ENCODE data around the gene FEZ2. TPM values are rescaled to one million over a fixed set of nuclear protein-coding genes. Genes with fewer than 3 reads are reported as not detected.

The FEZ2 gene
- total and polyA plus RNA-seq, 2 experiments from 2014 or later = 28.0 to 32.9 TPM

- Histone ChIP-seq H3K9me2 (ENCODE audit: insufficient read depth) (no peaks in the 10 kb centered on the region), H3K27me3 (ENCODE audit: insufficient read depth) (no peaks in the 10 kb centered on the region), H3F3A (replicated peaks; ENCODE audit: low read depth) (no peaks in the 10 kb centered on the region), H4K20me1 (replicated peaks; ENCODE audit: insufficient read depth) (no peaks in the 10 kb centered on the region), H3K79me2 (replicated peaks; ENCODE audit: insufficient read depth) (peaks cover 17% of the 10 kb centered on the region; the same call in 1 of the 2 replicates), H2AFZ (no peak overlapping the region), H3K4me3 (no peak overlapping the region), H3K27ac (ENCODE audit: low read depth) (peak overlapping the region; percentile 56; the same call in 1 of the 2 replicates), H3K4me2 (peak overlapping the region; percentile 22), H3K36me3 (ENCODE audit: insufficient read depth) (no peaks in the 10 kb centered on the region), H3K4me1 (ENCODE audit: insufficient read depth) (peaks cover 51% of the 10 kb centered on the region)
- no peak for TF ChIP-seq STAT1 (IDR thresholded peaks at IDR 0.05; ENCODE audit: unreplicated experiment)
- ATAC-seq (peak; percentile 42), DNase-seq (ENCODE audit: low spot score) (peak; percentile 24)
- H3K4me3 Mint-ChIP-seq = no peak overlapping the region
- peaks cover 16% of the 10 kb centered on the region; the same call in 2 of the 3 replicates for H3K36me3 Mint-ChIP-seq (ENCODE audit: low read depth)
- peaks cover 61% of the 10 kb centered on the region for H3K4me1 Mint-ChIP-seq
- H3K9me3 Mint-ChIP-seq = no peaks in the 10 kb centered on the region; the same call in 2 of the 3 replicates
- peaks cover 4% of the 10 kb centered on the region for H3K27me3 Mint-ChIP-seq (ENCODE audit: insufficient read depth, low read depth, poor library complexity)
- H3K27ac Mint-ChIP-seq = 0 out of 2 replicates have a peak overlapping the region, but pooled peaks have one; percentile 44
Measured at GRCh38 chr2:36568516-36569246, 29.3 kb downstream of the FEZ2 start.

- Histone ChIP-seq H3K9me2 (ENCODE audit: insufficient read depth) (no peaks in the 10 kb centered on the region), H3K4me3 (no peak overlapping the region), H3K4me2 (no peak overlapping the region), H3K27ac (ENCODE audit: low read depth) (no peak overlapping the region), H2AFZ (no peak overlapping the region), H4K20me1 (replicated peaks; ENCODE audit: insufficient read depth) (no peaks in the 10 kb centered on the region), H3K79me2 (replicated peaks; ENCODE audit: insufficient read depth) (peaks cover 17% of the 10 kb centered on the region; the same call in 1 of the 2 replicates), H3K27me3 (ENCODE audit: insufficient read depth) (no peaks in the 10 kb centered on the region), H3K4me1 (ENCODE audit: insufficient read depth) (peaks cover 43% of the 10 kb centered on the region), H3F3A (replicated peaks; ENCODE audit: low read depth) (no peaks in the 10 kb centered on the region), H3K36me3 (ENCODE audit: insufficient read depth) (no peaks in the 10 kb centered on the region)
- ATAC-seq = no peak
- DNase-seq (ENCODE audit: low spot score) = no peak
- H3K27me3 Mint-ChIP-seq (ENCODE audit: insufficient read depth, low read depth, poor library complexity) = peaks cover 4% of the 10 kb centered on the region
- peaks cover 61% of the 10 kb centered on the region for H3K4me1 Mint-ChIP-seq
- peaks cover 16% of the 10 kb centered on the region; the same call in 2 of the 3 replicates for H3K36me3 Mint-ChIP-seq (ENCODE audit: low read depth)
- peak overlapping the region; percentile 60; the same call in 1 of the 2 replicates for H3K27ac Mint-ChIP-seq
- H3K4me3 Mint-ChIP-seq = no peak overlapping the region
- no peaks in the 10 kb centered on the region; the same call in 2 of the 3 replicates for H3K9me3 Mint-ChIP-seq
- TF ChIP-seq EZH2 (IDR thresholded peaks at IDR 0.05; ENCODE audit: low read depth, unreplicated experiment) (no peak), EZH2phosphoT487 (IDR thresholded peaks at IDR 0.05; ENCODE audit: unreplicated experiment) (no peak), STAT1 (IDR thresholded peaks at IDR 0.05; ENCODE audit: unreplicated experiment) (no peak), ZNF331 (CRISPR knock-in tag; IDR thresholded peaks at IDR 0.05; ENCODE audit: low read depth) (no peak), ETS1 (IDR thresholded peaks at IDR 0.05) (no peak), POLR2AphosphoS5 (IDR thresholded peaks at IDR 0.05; ENCODE audit: low read depth) (no peak), JUNB (IDR thresholded peaks at IDR 0.05; ENCODE audit: unreplicated experiment) (no peak), CTCF (conservative IDR thresholded peaks at IDR 0.05; ENCODE audit: low read depth in 2 of 2) (no peak), ZNF114 (CRISPR knock-in tag; IDR thresholded peaks at IDR 0.05) (no peak), REST (IDR thresholded peaks at IDR 0.05; ENCODE audit: unreplicated experiment) (no peak), NANOG (IDR thresholded peaks at IDR 0.05; ENCODE audit: borderline replicate concordance) (no peak)
Measured at GRCh38 chr2:36567711-36568408, 30.1 kb downstream of the FEZ2 start.

Data from GM23338 (cell line).